ENCODE measurements around the gene MPIG6B.

The MPIG6B gene

GRCh38 chr6:31769684-31770371 lies 46.7 kb downstream of the MPIG6B start:
- DNase-seq, result peak; percentile 53

GRCh38 chr6:31770860-31771259 lies 47.7 kb downstream of the MPIG6B start:
- DNase-seq, result no peak

DNA sequence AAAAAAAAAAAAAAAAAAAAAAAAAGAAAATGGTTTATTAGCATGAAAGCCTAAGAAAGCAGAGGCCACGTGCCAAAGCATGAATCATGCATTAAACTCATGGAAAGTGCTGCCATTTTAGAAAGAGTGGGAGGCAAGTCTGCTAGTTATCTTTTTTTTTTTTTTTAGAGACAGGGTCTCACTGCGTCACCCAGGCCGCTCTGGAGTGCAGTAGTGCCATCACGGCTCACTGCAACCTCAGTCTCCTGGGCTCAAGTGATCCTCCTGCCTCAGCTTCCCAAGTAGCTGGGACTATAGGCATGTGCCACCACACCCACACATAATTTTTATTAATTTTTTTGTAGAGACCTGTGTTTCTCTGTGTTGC lies 48.8 kb downstream of the MPIG6B start:
- no peak for DNase-seq

DNA sequence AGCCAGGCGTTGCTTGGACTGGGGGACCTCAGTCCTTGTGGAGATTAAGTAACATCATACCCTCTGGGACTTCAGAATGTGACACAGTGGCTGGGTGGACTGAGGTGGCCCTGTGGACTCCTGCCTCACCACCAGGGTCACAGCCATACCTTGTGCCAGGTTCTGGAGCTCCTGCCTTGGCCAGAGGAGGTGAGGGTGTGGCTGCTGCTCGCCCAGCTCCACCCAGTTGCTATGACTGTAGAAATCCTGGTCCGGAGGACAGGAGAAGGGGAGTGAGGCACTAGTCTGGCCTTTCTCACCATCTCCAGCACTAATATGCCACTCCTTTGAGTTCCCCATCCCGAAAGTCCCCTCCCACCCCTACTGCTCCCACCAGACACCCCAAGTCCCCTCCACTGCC lies 52.0 kb downstream of the MPIG6B start:
- no peak for DNase-seq

- DNase-seq, result no peak
Measured at GRCh38 chr6:31775633-31776484, 52.7 kb downstream of the MPIG6B start.

All from NCI-H1105 (cell line).